ENCODE measurements around the gene TAMALIN.

- no peak for TF ChIP-seq POLR2A (IDR thresholded peaks at IDR 0.05; ENCODE audit: low read length)
- TF ChIP-seq GATA1 (IDR thresholded peaks at IDR 0.05; ENCODE audit: low read depth, low read length), result no peak
Observed at GRCh38 chr12:51994539-51994820, 12.3 kb upstream of the TAMALIN start.
